Mesenchymal stem cell (in vitro differentiated cells and primary cell): ENCODE data around the gene SPAG7.

Experiments
- DNase-seq: peaks from one replicate; pipeline ENCODE4 v3.0.0-alpha.2; 2013
- H2AFZ ChIP-seq: one replicate; pipeline ENCODE4 v1.6.1; 2013; ENCODE audit warnings: low read depth, mild to moderate bottlenecking, control low read depth, inconsistent platforms, low read length, moderate library complexity
- H2AK5ac ChIP-seq: 2 replicates; pipeline ENCODE4 v1.6.1; 2013; ENCODE audit warnings: low read length, moderate library complexity, mild to moderate bottlenecking, inconsistent platforms; ENCODE audit not compliant: severe bottlenecking
- H2BK120ac ChIP-seq: one replicate; pipeline ENCODE4 v1.6.1; 2013; ENCODE audit warnings: low read depth, mild to moderate bottlenecking, inconsistent platforms, low read length, moderate library complexity
- H2BK12ac ChIP-seq, 2 experiments: one replicate each; pipeline ENCODE4 v1.6.1; 2013; ENCODE audit warnings: inconsistent platforms in 2 of 2, low read length in 2 of 2, mild to moderate bottlenecking in 2 of 2, moderate library complexity in 2 of 2, control low read depth in 1 of 2
- H2BK15ac ChIP-seq: one replicate; pipeline ENCODE4 v1.6.1; 2013; ENCODE audit warnings: mild to moderate bottlenecking, low read depth, inconsistent platforms; ENCODE audit not compliant: poor library complexity, severe bottlenecking
- H2BK5ac ChIP-seq: 2 replicates; pipeline ENCODE4 v1.6.1; 2013; ENCODE audit warnings: low read depth, mild to moderate bottlenecking, low read length, control low read depth, inconsistent platforms; ENCODE audit not compliant: poor library complexity, severe bottlenecking
- H3K14ac ChIP-seq, 2 experiments: one replicate each; pipeline ENCODE4 v1.6.1; 2013; ENCODE audit warnings: inconsistent platforms in 2 of 2, low read length in 2 of 2, control low read depth in 1 of 2, mild to moderate bottlenecking in 1 of 2, moderate library complexity in 1 of 2
- H3K18ac ChIP-seq, 2 experiments: one replicate each; pipeline ENCODE4 v1.6.1; 2013; ENCODE audit warnings: inconsistent platforms in 2 of 2, low read length in 2 of 2, control low read depth in 1 of 2, low read depth in 1 of 2, mild to moderate bottlenecking in 1 of 2
- H3K23ac ChIP-seq, 2 experiments: one replicate each; pipeline ENCODE4 v1.6.1; 2013; ENCODE audit warnings: inconsistent platforms in 2 of 2, low read length in 2 of 2, mild to moderate bottlenecking in 2 of 2, moderate library complexity in 2 of 2, control low read depth in 1 of 2
- H3K27ac ChIP-seq: 2 replicates; pipeline ENCODE4 v1.5.1; 2013; ENCODE audit warnings: mild to moderate bottlenecking, moderate library complexity, low read length, control low read depth, inconsistent platforms; ENCODE audit not compliant: poor library complexity, severe bottlenecking
- H3K27me3 ChIP-seq, 2 experiments: 2 replicates each; pipeline versions ENCODE4 v1.6.1 to v1.7.0; 2013; ENCODE audit warnings: low read length in 2 of 2, mild to moderate bottlenecking in 2 of 2, moderate library complexity in 2 of 2, control low read depth in 1 of 2, inconsistent platforms in 1 of 2; ENCODE audit not compliant: control insufficient read depth in 1 of 2, insufficient read depth in 1 of 2
- H3K36me3 ChIP-seq, 2 experiments: 2 replicates each; pipeline versions ENCODE4 v1.6.1 to v1.7.0; 2013; ENCODE audit warnings: low read length in 2 of 2, control low read depth in 1 of 2, inconsistent platforms in 1 of 2, low read depth in 1 of 2, mild to moderate bottlenecking in 1 of 2; ENCODE audit not compliant: insufficient read depth in 2 of 2, control insufficient read depth in 1 of 2
- H3K4ac ChIP-seq, 2 experiments: one replicate each; pipeline ENCODE4 v1.6.1; 2013; ENCODE audit warnings: inconsistent platforms in 2 of 2, low read length in 2 of 2, mild to moderate bottlenecking in 2 of 2, moderate library complexity in 2 of 2, control low read depth in 1 of 2, low read depth in 1 of 2
- H3K4me1 ChIP-seq: 2 replicates; pipeline ENCODE4 v1.6.1; 2013; ENCODE audit warnings: low read depth, low read length, control low read depth; ENCODE audit not compliant: control insufficient read depth, insufficient read depth
- H3K4me2 ChIP-seq: 2 replicates; pipeline ENCODE4 v1.6.1; 2013; ENCODE audit warnings: low read length, mild to moderate bottlenecking, inconsistent platforms; ENCODE audit not compliant: poor library complexity, severe bottlenecking
- H3K4me3 ChIP-seq, 2 experiments: 2 replicates each; pipeline versions ENCODE4 v1.5.1 to v1.7.0; 2013; ENCODE audit warnings: low read length in 2 of 2, mild to moderate bottlenecking in 2 of 2, control low read depth in 1 of 2, low read depth in 1 of 2; ENCODE audit not compliant: insufficient read depth in 1 of 2
- H3K79me1 ChIP-seq: replicated peaks from 2 replicates; pipeline ENCODE4 v1.6.1; 2013; ENCODE audit warnings: mild to moderate bottlenecking, control low read depth, low read length, inconsistent platforms; ENCODE audit not compliant: poor library complexity, severe bottlenecking
- H3K9ac ChIP-seq: 2 replicates; pipeline ENCODE4 v1.7.0; 2013; ENCODE audit warnings: mild to moderate bottlenecking, low read length, moderate library complexity
- H3K9me3 ChIP-seq: 2 replicates; pipeline ENCODE4 v1.7.0; 2013; ENCODE audit warnings: mild to moderate bottlenecking, low read length; ENCODE audit not compliant: control insufficient read depth
- H4K8ac ChIP-seq: one replicate; pipeline ENCODE4 v1.6.1; 2013; ENCODE audit warnings: inconsistent platforms, mild to moderate bottlenecking, low read length, moderate library complexity
- H4K91ac ChIP-seq: one replicate; pipeline ENCODE4 v1.6.1; 2013; ENCODE audit warnings: mild to moderate bottlenecking, low read length, inconsistent platforms
- WGBS: methylation state at CpG from one replicate; pipeline ENCODE4 v1.1.7; 2013; ENCODE audit warnings: mixed read lengths; 5-methylcytosine and 5-hydroxymethylcytosine counted together

SPAG7 gene

GRCh38 chr17:4968486-4969046, 949 bp upstream of the SPAG7 start:
- Histone ChIP-seq H3K4me2 (peak overlapping the region; percentile 82), H2AK5ac (peak overlapping the region; percentile 75), H2BK5ac (peak overlapping the region; percentile 39), H3K14ac (peak overlapping the region in 1 of 2 experiments; percentile 95), H3K4me1 (peaks cover 31% of the 10 kb centered on the region), H3K27ac (peak overlapping the region; percentile 95), H4K91ac (peak overlapping the region; percentile 97), H3K4ac (peak overlapping the region; percentile 50 to 97), H3K4me3 (peak overlapping the region; percentile 59 to 94), H2AFZ (peak overlapping the region; percentile 15), H3K27me3 (no peaks in the 10 kb centered on the region), H3K18ac (peak overlapping the region; percentile 87 to 99), H3K36me3 (peaks cover 37 to 43% of the 10 kb centered on the region in 2 experiments), H3K79me1 (peaks cover 29% of the 10 kb centered on the region), H4K8ac (peak overlapping the region; percentile 89), H2BK12ac (peak overlapping the region; percentile 85 to 89), H2BK120ac (peak overlapping the region; percentile 74), H3K23ac (peak overlapping the region in 1 of 2 experiments; percentile 90), H2BK15ac (peak overlapping the region; percentile 99), H3K9me3 (no peaks in the 10 kb centered on the region), H3K9ac (peak overlapping the region; percentile 99)
- WGBS: 19% methylated on average over 22 of the region's 23 CpGs
- DNase-seq: peak; percentile 45

DNA sequence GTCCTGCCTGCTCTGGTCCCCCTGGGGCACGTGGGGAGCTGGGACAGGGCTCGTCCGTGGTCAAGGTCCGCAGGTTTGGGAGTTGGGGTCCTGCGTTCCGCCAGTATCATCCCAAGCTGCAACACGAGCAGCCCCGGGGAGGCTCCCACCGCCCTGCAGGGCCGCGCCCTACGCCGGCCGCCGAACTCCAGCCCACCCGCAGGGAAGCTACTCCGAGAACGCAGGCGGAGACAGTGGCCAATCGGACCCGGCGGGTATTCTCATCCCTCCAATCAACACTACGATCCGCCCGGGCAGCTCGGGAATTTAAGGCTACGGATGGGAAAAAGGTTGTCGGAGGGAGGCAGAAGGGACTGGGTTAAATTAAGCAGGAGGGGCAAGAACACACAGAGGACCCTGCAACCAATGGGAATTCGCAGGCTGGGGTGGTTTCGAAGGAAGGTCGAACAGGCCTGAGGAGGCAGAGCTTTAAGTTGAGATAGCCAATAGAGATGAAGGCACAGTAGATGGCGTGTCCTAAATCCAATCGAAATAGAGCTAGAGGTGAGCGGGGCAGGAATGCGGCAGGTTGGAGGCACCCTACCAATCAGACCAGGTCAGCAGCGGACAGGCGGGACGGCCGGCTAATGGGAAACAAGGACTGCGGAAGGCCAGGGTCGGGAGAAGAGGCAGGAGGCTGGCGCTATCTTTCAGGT, 626 bp downstream of the SPAG7 start:
- Histone ChIP-seq H3K9ac (peak overlapping the region; percentile 99), H2AK5ac (peak overlapping the region; percentile 90), H3K14ac (peak overlapping the region in 1 of 2 experiments; percentile 93), H3K4me1 (peaks cover 31% of the 10 kb centered on the region), H3K4me2 (peak overlapping the region; percentile 83), H3K18ac (peak overlapping the region; percentile 85 to 99), H3K79me1 (peaks cover 25% of the 10 kb centered on the region), H3K4ac (peak overlapping the region; percentile 94 to 97), H3K4me3 (peak overlapping the region; percentile 64 to 94), H4K8ac (peak overlapping the region; percentile 74), H2BK15ac (no peak overlapping the region), H3K27ac (peak overlapping the region; percentile 100), H3K27me3 (no peaks in the 10 kb centered on the region), H3K23ac (peak overlapping the region in 1 of 2 experiments; percentile 47), H2BK12ac (peak overlapping the region; percentile 14 to 80), H2BK120ac (peak overlapping the region; percentile 77), H4K91ac (peak overlapping the region; percentile 91), H3K9me3 (no peaks in the 10 kb centered on the region), H2AFZ (peak overlapping the region; percentile 64), H2BK5ac (peak overlapping the region; percentile 71), H3K36me3 (peaks cover 21 to 30% of the 10 kb centered on the region in 2 experiments)
- WGBS: under 1% methylated on average over 32 of the region's 42 CpGs
- DNase-seq: peak; percentile 100

DNA sequence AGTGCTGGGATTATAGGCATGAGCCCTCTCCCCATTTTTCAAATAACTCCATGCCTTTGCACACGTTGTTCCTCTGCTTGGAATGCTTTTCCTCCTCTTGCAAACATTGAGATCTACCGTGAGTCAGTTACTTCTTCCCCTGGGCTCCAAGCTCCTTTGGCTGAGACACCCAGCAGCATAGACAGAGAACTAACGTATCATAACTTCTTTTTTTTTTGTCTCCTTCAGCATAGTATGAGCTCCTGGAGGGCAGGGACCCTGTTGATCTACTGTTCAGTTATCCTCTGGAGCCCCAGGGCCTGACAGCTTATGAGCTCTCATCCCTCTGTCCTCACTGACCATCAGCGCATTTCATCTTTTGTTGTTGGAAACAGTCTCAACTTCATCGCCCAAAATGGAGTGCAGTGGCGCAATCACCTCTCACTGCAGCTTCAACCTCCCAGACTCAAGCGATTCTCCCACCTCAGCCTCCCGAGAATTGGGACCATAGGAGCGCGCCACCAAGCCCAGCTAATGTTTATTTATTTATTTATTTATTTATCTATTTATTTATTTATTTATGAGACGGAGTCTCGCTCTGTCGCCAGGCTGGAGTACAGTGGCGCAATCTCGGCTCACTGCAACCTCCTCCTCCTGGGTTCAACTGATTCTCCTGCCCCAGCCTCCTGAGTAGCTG, 2.2 kb downstream of the SPAG7 start:
- H3K9me3 ChIP-seq: no peaks in the 10 kb centered on the region
- H3K27me3 ChIP-seq: no peaks in the 10 kb centered on the region
- H3K36me3 ChIP-seq: peaks cover 18 to 24% of the 10 kb centered on the region in 2 experiments
- H3K14ac ChIP-seq: no peak overlapping the region
- DNase-seq: no peak
- no peak overlapping the region for H3K9ac ChIP-seq
- H3K23ac ChIP-seq: no peak overlapping the region
- H4K8ac ChIP-seq: no peak overlapping the region
- H3K4me1 ChIP-seq: peaks cover 29% of the 10 kb centered on the region
- no peak overlapping the region for H2BK12ac ChIP-seq
- no peak overlapping the region for H2BK120ac ChIP-seq
- no peak overlapping the region for H3K18ac ChIP-seq
- no peak overlapping the region for H3K27ac ChIP-seq
- WGBS: 98% methylated on average over 12 of the region's 15 CpGs
- H3K4me3 ChIP-seq: no peak overlapping the region
- H2AFZ ChIP-seq: no peak overlapping the region
- H4K91ac ChIP-seq: no peak overlapping the region
- peaks cover 23% of the 10 kb centered on the region for H3K79me1 ChIP-seq
- no peak overlapping the region for H3K4ac ChIP-seq
- no peak overlapping the region for H2BK5ac ChIP-seq
- no peak overlapping the region for H2BK15ac ChIP-seq
- H3K4me2 ChIP-seq: no peak overlapping the region
- no peak overlapping the region for H2AK5ac ChIP-seq
